HL-60/S4 treated with phorbol 12-myristate 13-acetate at 8.2 ng/mL for 4 days and 3 days (cell line): ENCODE measurements around the gene GALNT14.

Experiments used
- in situ Hi-C: fragments of 300-500 bp; cut with MboI; formaldehyde crosslinking; loops from 2 replicates; pipeline ENCODE4 v1.15.0; 2022; ENCODE audit warnings: low sequenced_read_pairs

Gene GALNT14

DNA sequence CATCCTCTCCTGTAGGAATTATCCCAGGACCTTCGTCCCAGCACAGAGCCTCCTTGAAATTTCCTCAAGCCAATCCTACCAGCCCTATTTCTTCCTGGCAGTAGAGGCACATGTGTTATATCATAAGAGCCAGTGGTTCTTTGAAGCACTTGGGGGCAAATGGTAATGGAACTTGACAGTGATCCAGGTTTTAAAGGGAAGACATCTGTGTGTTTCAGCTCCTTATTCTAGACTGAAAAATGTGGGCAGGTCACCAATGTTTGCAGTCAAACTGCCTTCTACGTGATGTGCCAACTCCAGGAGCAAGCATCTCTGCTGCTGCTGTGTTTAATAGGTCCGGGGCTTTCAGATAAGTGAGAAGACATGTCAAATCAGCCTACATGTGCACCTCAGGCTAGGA lies 157.1 kb downstream of the GALNT14 start:
- in situ Hi-C loops: no loop called here

GRCh38 chr2:30979822-30980245 lies 158.4 kb downstream of the GALNT14 start:
- in situ Hi-C loops: no loop called here

- in situ Hi-C loops: no loop called here
Measured at GRCh38 chr2:30978854-30979253, 159.4 kb downstream of the GALNT14 start.

GRCh38 chr2:30978044-30978443 lies 160.2 kb downstream of the GALNT14 start:
- in situ Hi-C loops: no loop called here

DNA sequence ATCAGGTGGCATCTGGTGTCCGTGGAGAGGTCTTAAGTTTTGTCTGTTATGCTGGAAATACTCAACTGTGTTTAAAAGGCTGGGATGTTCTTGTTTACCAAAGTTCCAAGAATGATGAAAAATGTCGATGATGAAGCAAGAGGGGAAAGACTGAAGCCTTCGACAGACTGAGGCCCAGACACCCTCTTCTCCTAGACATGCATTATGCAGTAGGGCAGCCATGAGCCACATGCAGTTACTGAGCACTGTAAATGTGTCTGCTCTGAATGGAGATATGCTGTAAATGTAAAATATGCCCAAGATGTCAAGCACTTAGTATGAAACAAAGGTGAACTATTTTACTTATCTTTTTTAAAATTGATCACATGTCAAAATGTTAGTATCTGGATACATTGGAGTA lies 163.1 kb downstream of the GALNT14 start:
- in situ Hi-C loops: no loop called here

DNA sequence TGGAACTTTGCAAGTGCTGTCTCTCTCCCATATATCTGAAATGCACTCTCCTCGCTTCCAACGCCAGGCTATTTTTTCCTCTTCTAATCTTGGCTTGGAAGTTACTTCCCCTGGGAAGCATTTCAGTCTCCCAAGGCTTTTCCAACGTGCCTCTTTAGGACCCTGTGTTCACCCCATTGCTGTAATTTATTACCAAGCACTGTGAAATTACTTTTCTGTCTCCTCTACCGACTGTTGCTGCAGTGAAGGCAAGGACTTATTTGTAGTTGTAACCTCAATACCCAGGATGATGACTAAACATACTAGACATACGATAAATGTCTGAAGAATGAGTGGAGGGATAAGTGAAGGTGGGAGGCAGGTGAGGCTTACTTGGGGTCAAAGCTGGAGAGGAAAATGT lies 163.7 kb downstream of the GALNT14 start:
- in situ Hi-C loops: no loop called here

DNA sequence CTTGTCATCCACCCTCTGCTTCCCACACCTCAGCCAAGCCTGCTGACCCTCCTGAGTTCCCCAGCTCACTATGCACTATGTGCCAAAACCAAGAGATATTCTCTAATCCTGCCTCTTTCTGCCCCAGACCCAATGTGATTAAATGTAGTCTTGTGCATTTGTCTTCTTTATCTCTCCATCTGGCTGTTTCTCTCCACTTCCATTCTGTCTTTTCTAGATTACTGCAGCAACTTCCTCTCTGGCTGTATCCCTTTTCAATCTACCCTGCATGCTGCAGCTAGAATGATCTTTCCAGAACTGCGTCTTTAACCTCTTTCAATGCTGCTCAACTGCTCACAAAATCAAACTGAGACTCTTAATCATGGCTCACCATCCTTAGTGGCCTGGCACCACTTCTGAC lies 164.1 kb downstream of the GALNT14 start:
- in situ Hi-C loops: no loop called here

GRCh38 chr2:30971231-30972025 lies 166.8 kb downstream of the GALNT14 start:
- in situ Hi-C loops: no loop called here

DNA sequence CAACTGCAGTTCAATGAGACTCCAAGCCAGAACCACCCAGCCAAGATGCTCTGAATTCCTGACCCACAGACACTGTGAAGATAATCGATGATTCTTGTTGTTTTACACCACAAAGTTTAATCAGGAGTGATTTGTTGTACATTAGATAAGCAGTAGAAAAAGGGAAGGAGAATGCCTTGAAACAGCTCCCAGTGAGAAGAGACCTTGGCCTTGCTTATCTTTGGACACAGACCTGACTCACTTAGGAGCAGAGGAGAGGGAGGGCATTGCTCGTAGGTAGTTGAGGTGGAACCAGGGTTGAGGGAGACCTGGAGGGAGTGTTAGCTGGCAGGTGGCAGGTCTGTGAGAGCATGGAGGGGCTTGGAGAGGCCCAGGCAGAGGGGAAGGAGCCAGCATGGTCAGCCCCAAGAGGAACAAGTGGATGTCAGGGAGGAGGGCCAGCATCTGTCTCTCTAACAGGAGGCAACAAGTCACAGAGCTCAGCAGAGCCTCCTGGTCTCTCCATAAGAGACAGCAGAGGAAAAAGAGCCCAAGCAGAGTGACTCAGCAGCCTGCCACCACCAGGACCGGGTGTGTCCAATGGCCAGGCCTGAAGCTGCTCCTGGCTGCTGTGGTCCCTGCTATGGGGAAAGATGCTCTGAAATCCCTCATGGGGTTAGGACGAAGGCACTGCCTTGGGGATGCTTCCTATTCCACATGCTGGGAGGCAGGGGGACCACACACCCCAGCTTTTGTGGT lies 169.4 kb downstream of the GALNT14 start:
- in situ Hi-C loops: no loop called here

- in situ Hi-C loops: no loop called here
Measured at GRCh38 chr2:30966786-30967185, 171.5 kb downstream of the GALNT14 start.

- in situ Hi-C loops: no loop called here
Measured at GRCh38 chr2:30965022-30965531, 173.2 kb downstream of the GALNT14 start.

GRCh38 chr2:30964334-30965005 lies 173.8 kb downstream of the GALNT14 start:
- in situ Hi-C loops: no loop called here

DNA sequence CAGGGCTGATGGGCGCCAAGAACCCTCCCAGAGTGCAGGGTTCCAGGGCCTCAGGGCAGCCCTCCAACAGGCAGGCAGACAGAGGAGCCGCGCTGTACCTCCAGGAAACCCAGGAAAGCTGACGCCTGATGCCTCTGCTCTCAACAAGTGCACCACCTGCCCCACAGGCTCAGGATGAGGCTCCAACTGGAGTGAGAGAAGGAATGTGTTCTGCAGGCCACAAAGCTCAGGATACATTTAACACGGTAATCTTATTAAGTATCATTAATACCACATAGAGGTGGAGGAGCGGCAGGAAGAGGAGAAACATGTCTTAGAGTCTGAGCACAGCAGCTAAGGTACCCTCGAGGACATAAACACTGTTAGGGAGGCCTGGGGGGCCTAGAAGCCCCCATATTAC lies 175.1 kb downstream of the GALNT14 start:
- in situ Hi-C loops: no loop called here

- in situ Hi-C loops: no loop called here
Measured at GRCh38 chr2:30960213-30960612, 178.0 kb downstream of the GALNT14 start.

- in situ Hi-C loops: no loop called here
Measured at GRCh38 chr2:30959653-30960052, 178.6 kb downstream of the GALNT14 start.

DNA sequence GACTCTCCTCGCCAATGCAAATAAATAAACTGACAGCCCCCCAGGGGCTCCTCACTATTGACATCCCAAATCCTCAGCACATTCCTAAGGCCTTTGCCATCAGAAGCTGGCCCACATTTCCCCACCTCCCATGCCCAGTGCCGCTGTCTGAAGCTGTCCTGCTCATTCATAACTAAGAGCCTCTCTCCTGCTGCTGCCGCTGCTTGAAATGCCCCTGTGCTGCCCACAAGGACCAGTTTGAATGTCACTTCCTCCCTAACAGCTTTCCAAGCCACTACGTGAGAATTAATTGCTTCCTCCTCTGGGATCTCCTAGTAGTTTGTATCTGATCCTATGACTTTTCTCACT lies 179.3 kb downstream of the GALNT14 start:
- in situ Hi-C loops: no loop called here

DNA sequence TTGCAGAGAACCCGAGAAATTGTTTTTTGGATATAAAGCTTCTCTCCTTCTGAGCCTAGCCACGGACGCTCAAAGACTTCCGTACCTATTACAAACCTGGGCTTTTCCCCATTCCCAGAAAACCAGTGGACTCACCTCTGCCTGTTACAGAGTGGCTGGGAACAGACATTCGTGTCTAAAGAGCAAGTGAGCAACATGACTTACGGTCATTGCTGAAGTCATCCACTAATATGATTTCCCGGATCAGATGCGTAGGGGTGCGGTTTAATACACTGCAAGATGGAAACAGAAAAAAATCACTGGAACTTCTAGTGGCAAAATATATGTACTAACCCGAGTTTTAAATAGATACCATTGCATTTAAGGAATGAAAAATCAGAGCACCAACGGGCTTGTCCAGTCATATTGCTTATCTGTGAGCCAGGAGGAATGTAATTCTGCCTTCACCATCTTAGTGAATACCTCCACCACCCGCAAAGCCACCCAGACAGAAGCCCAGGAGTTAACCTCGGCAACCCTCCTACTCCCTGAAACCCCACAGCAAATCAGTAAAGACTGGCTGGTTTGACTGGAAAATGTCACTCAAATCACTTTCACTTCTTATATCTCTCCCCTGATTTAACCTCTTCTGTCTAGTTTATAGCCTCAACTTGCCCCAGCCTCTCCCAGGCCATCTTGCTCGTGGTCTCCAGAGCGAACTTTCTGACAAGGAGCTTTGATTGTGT lies 179.9 kb downstream of the GALNT14 start:
- in situ Hi-C loops: no loop called here

GRCh38 chr2:30957591-30957990 lies 180.6 kb downstream of the GALNT14 start:
- in situ Hi-C loops: no loop called here

GRCh38 chr2:30956995-30957394 lies 181.2 kb downstream of the GALNT14 start:
- in situ Hi-C loops: no loop called here

- in situ Hi-C loops: no loop called here
Measured at GRCh38 chr2:30955516-30956132, 182.6 kb downstream of the GALNT14 start.

- in situ Hi-C loops: no loop called here
Measured at GRCh38 chr2:30950339-30950738, 187.9 kb downstream of the GALNT14 start.
